ENCODE measurements around the gene ZNF329. TPM values are rescaled to one million over a fixed set of nuclear protein-coding genes. Genes with fewer than 3 reads are reported as not detected.

The ZNF329 gene
- total and polyA plus RNA-seq, 2 donors (not counting 1 experiment from before 2014, with no cell fraction given): 6.8 to 21.1 TPM

GRCh38 chr19:58097781-58098681 lies 52.6 kb downstream of the ZNF329 start, which contains the start of gene ZSCAN18:
ZSCAN18 (minus strand) TSS chr19:58098231; CDS start chr19:58090267, 7,964 bp downstream.
- Histone ChIP-seq H3K9ac (ENCODE audit: insufficient read depth, low read length) (peak within 1 kb of the TSS; percentile 87), H3K27me3 (ENCODE audit: control insufficient read depth, insufficient read depth, low read length) (no peaks in the 10 kb centered on the region), H3K79me2 (ENCODE audit: control insufficient read depth, insufficient read depth, low read length) (no peaks in the 10 kb centered on the region), H2AFZ (ENCODE audit: low read length) (peak within 1 kb of the TSS; percentile 54), H3K4me3 (replicated peaks in 1 of 4; ENCODE audit: control extremely low read depth in 1 of 4, insufficient read depth in 1 of 4, low read depth in 3 of 4, low read length in 4 of 4) (peak within 1 kb of the TSS; percentile 66 to 95 (median 80)), H4K20me1 (ENCODE audit: control insufficient read depth, extremely low read depth, insufficient read depth, low read length) (no peaks in the 10 kb centered on the region), H3K36me3 (ENCODE audit: control insufficient read depth, insufficient read depth, low read length) (no peaks in the 10 kb centered on the region), H3K27ac (ENCODE audit: insufficient read depth, low read length) (peak within 1 kb of the TSS; percentile 90), H3K9me3 (ENCODE audit: control insufficient read depth, insufficient read depth, low read depth, low read length) (peaks cover 2% of the 10 kb centered on the region), H3K4me1 (ENCODE audit: control insufficient read depth, extremely low read depth, insufficient read depth, low read length) (no peaks in the 10 kb centered on the region), H3K4me2 (ENCODE audit: extremely low read depth, insufficient read depth, low read length) (peak within 1 kb of the TSS; percentile 84)
- no peak for TF ChIP-seq EZH2 (IDR thresholded peaks at IDR 0.05; ENCODE audit: low read length, missing control alignments)
- DNase-seq (ENCODE audit: low read depth in 2 of 2): peak; percentile 92 to 96

GRCh38 chr19:58097349-58097748 lies 53.2 kb downstream of the ZNF329 start:
- H4K20me1 ChIP-seq (ENCODE audit: control insufficient read depth, extremely low read depth, insufficient read depth, low read length): no peaks in the 10 kb centered on the region
- H3K27ac ChIP-seq (ENCODE audit: insufficient read depth, low read length): peak overlapping the region; percentile 90
- H3K9ac ChIP-seq (ENCODE audit: insufficient read depth, low read length): no peak overlapping the region
- H3K4me1 ChIP-seq (ENCODE audit: control insufficient read depth, extremely low read depth, insufficient read depth, low read length): no peaks in the 10 kb centered on the region
- H3K4me2 ChIP-seq (ENCODE audit: extremely low read depth, insufficient read depth, low read length): peak overlapping the region; percentile 51
- H3K9me3 ChIP-seq (ENCODE audit: control insufficient read depth, insufficient read depth, low read depth, low read length): peaks cover 2% of the 10 kb centered on the region
- H3K36me3 ChIP-seq (ENCODE audit: control insufficient read depth, insufficient read depth, low read length): no peaks in the 10 kb centered on the region
- H3K27me3 ChIP-seq (ENCODE audit: control insufficient read depth, insufficient read depth, low read length): no peaks in the 10 kb centered on the region
- no peaks in the 10 kb centered on the region for H3K79me2 ChIP-seq (ENCODE audit: control insufficient read depth, insufficient read depth, low read length)
- TF ChIP-seq CTCF (conservative IDR thresholded peaks at IDR 0.05 in 1 of 2, IDR thresholded peaks at IDR 0.05 in 1 of 2; ENCODE audit: low read depth in 1 of 2, low read length in 2 of 2) (no peak), EZH2 (IDR thresholded peaks at IDR 0.05; ENCODE audit: low read length, missing control alignments) (no peak)
- no peak overlapping the region for H2AFZ ChIP-seq (ENCODE audit: low read length)
- H3K4me3 ChIP-seq (replicated peaks in 1 of 4; ENCODE audit: control extremely low read depth in 1 of 4, insufficient read depth in 1 of 4, low read depth in 3 of 4, low read length in 4 of 4): peak overlapping the region in 2 of 4 experiments; percentile 54 to 95
- DNase-seq (ENCODE audit: low read depth in 2 of 2): no peak

- H3K4me3 ChIP-seq (replicated peaks in 1 of 4; ENCODE audit: control extremely low read depth in 1 of 4, insufficient read depth in 1 of 4, low read depth in 3 of 4, low read length in 4 of 4): peak overlapping the region in 1 of 4 experiments; percentile 95
- H4K20me1 ChIP-seq (ENCODE audit: control insufficient read depth, extremely low read depth, insufficient read depth, low read length): no peaks in the 10 kb centered on the region
- peak overlapping the region; percentile 51 for H3K4me2 ChIP-seq (ENCODE audit: extremely low read depth, insufficient read depth, low read length)
- no peak for DNase-seq (ENCODE audit: low read depth in 2 of 2)
- H3K27ac ChIP-seq (ENCODE audit: insufficient read depth, low read length): no peak overlapping the region
- peaks cover 2% of the 10 kb centered on the region for H3K9me3 ChIP-seq (ENCODE audit: control insufficient read depth, insufficient read depth, low read depth, low read length)
- no peaks in the 10 kb centered on the region for H3K27me3 ChIP-seq (ENCODE audit: control insufficient read depth, insufficient read depth, low read length)
- no peak overlapping the region for H2AFZ ChIP-seq (ENCODE audit: low read length)
- no peaks in the 10 kb centered on the region for H3K4me1 ChIP-seq (ENCODE audit: control insufficient read depth, extremely low read depth, insufficient read depth, low read length)
- TF ChIP-seq EZH2 (IDR thresholded peaks at IDR 0.05; ENCODE audit: low read length, missing control alignments): no peak
- no peak for TF ChIP-seq CTCF (conservative IDR thresholded peaks at IDR 0.05 in 1 of 2, IDR thresholded peaks at IDR 0.05 in 1 of 2; ENCODE audit: low read depth in 1 of 2, low read length in 2 of 2)
- no peaks in the 10 kb centered on the region for H3K36me3 ChIP-seq (ENCODE audit: control insufficient read depth, insufficient read depth, low read length)
- H3K9ac ChIP-seq (ENCODE audit: insufficient read depth, low read length): no peak overlapping the region
- H3K79me2 ChIP-seq (ENCODE audit: control insufficient read depth, insufficient read depth, low read length): no peaks in the 10 kb centered on the region
Measured at GRCh38 chr19:58096884-58097283, 53.7 kb downstream of the ZNF329 start.

All from fibroblast of lung (primary cell).